H1 (cell line): ENCODE results near the gene TAOK2. TPM values are rescaled to one million over a fixed set of nuclear protein-coding genes. Genes with fewer than 3 reads are reported as not detected.

ENCODE experiments used
- CTCF ChIA-PET: fragments of 300-600 bp; sonication (Branson Sonifier 250); formaldehyde crosslinking; loops from one replicate; lab custom pipeline; 2021; ENCODE audit not compliant: partially characterized antibody; lab: Charles Lee
- POLR2A ChIA-PET: fragments of 300-600 bp; sonication (Branson Sonifier 250); formaldehyde crosslinking; loops from one replicate; lab custom pipeline; 2021; ENCODE audit warnings: inconsistent platforms; ENCODE audit not compliant: partially characterized antibody; lab: Charles Lee
- DNase-seq, 2 experiments: peaks; one replicate each; pipeline versions ENCODE4 v3.0.0 to v3.0.0-alpha.2; 2010 to 2022; ENCODE audit warnings: low spot score in 2 of 2, low read depth in 1 of 2, mixed read lengths in 1 of 2
- FAIRE-seq: peaks from 2 replicates; lab custom pipeline; 2011; peaks lifted over from hg19 to GRCh38; lab: Jason Lieb, UNC
- H2AFZ ChIP-seq: 2 replicates; pipeline ENCODE4 v1.8.1; 2012; ENCODE audit warnings: low read length, inconsistent platforms
- H2AK5ac ChIP-seq: 2 replicates; pipeline ENCODE4 v1.6.1; 2013; ENCODE audit warnings: low read depth, low read length
- H2BK120ac ChIP-seq: replicated peaks from 2 replicates; pipeline ENCODE3; 2013; ENCODE audit warnings: low read depth, low read length, inconsistent platforms
- H2BK12ac ChIP-seq: 2 replicates; pipeline ENCODE4 v1.6.1; 2013; ENCODE audit warnings: low read depth, low read length
- H2BK15ac ChIP-seq: 2 replicates; pipeline ENCODE4 v1.6.1; 2013; ENCODE audit warnings: low read length
- H2BK20ac ChIP-seq: 2 replicates; pipeline ENCODE4 v1.6.1; 2013; ENCODE audit warnings: low read length
- H2BK5ac ChIP-seq: 2 replicates; pipeline ENCODE4 v1.6.1; 2013; ENCODE audit warnings: low read depth, low read length
- H3K14ac ChIP-seq: 2 replicates; pipeline ENCODE4 v1.6.1; 2013; ENCODE audit warnings: inconsistent platforms; ENCODE audit not compliant: insufficient read length
- H3K18ac ChIP-seq: 2 replicates; pipeline ENCODE4 v1.6.1; 2013; ENCODE audit warnings: low read length; ENCODE audit errors: extremely low read depth
- H3K23ac ChIP-seq: 2 replicates; pipeline ENCODE4 v1.6.1; 2013; ENCODE audit warnings: inconsistent platforms; ENCODE audit not compliant: insufficient read length
- H3K23me2 ChIP-seq: 2 replicates; pipeline ENCODE4 v1.6.1; 2013; ENCODE audit warnings: low read depth, low read length
- H3K27ac ChIP-seq: 2 replicates; pipeline ENCODE4 v1.6.1; 2011; ENCODE audit warnings: low read depth, low read length, inconsistent platforms
- H3K27me3 ChIP-seq, 4 experiments: replicated peaks in 1 of 4; 1 replicate in 1 of 4; 2 replicates in 3 of 4; pipeline versions ENCODE4 v1.6.1 to v1.8.1; 2011 to 2013; ENCODE audit warnings: low read length in 3 of 4, mild to moderate bottlenecking in 3 of 4, inconsistent platforms in 2 of 4, mixed read lengths in 2 of 4, moderate library complexity in 1 of 4; ENCODE audit not compliant: control insufficient read depth in 3 of 4, insufficient read depth in 3 of 4; ENCODE audit errors: extremely low read depth in 1 of 4
- H3K36me3 ChIP-seq, 4 experiments: 2 replicates each; pipeline versions ENCODE4 v1.6.1 to v1.8.1; 2011 to 2013; ENCODE audit warnings: mild to moderate bottlenecking in 4 of 4, low read length in 3 of 4, moderate library complexity in 2 of 4, control low read depth in 1 of 4, inconsistent platforms in 1 of 4; ENCODE audit not compliant: insufficient read depth in 4 of 4, control insufficient read depth in 2 of 4
- H3K4ac ChIP-seq: replicated peaks from 2 replicates; pipeline ENCODE3; 2013; ENCODE audit warnings: low read length, low read depth, mixed read lengths, inconsistent platforms; ENCODE audit not compliant: insufficient read length
- H3K4me1 ChIP-seq, 4 experiments: replicated peaks in 1 of 4; 1 replicate in 1 of 4; 2 replicates in 3 of 4; pipeline versions ENCODE4 v1.6.1 to v1.8.1; 2011 to 2013; ENCODE audit warnings: low read length in 3 of 4, inconsistent platforms in 2 of 4, mixed read lengths in 1 of 4; ENCODE audit not compliant: insufficient read depth in 4 of 4, control insufficient read depth in 3 of 4
- H3K4me2 ChIP-seq, 2 experiments: 2 replicates each; pipeline versions ENCODE4 v1.6.1 to v1.8.1; 2011 to 2013; ENCODE audit warnings: low read depth in 2 of 2, low read length in 2 of 2, control low read depth in 1 of 2, inconsistent platforms in 1 of 2, mild to moderate bottlenecking in 1 of 2; ENCODE audit not compliant: insufficient read depth in 1 of 2
- H3K4me3 ChIP-seq, 4 experiments: fragments of 200-600, 300-600 bp in 1 of 4; sonication (generic), shearing (Covaris generic), sonication (Bioruptor Twin) in 1 of 4; 2 replicates each; pipeline versions ENCODE4 v1.5.1 to v1.8.1; 2011 to 2016; ENCODE audit warnings: low read length in 4 of 4, low read depth in 3 of 4, control low read depth in 2 of 4, inconsistent platforms in 2 of 4, mild to moderate bottlenecking in 2 of 4, mixed read lengths in 1 of 4, moderate library complexity in 1 of 4; ENCODE audit not compliant: insufficient read depth in 2 of 4; ENCODE audit errors: extremely low read depth in 1 of 4
- H3K56ac ChIP-seq: replicated peaks from 2 replicates; pipeline ENCODE3; 2013; ENCODE audit warnings: low read depth, mild to moderate bottlenecking, mixed read lengths, low read length, inconsistent platforms; ENCODE audit not compliant: insufficient read length
- H3K79me1 ChIP-seq: 2 replicates; pipeline ENCODE4 v1.6.1; 2013; ENCODE audit warnings: low read depth, low read length, control low read depth
- H3K79me2 ChIP-seq, 2 experiments: 2 replicates each; pipeline versions ENCODE4 v1.6.1 to v1.8.1; 2012 to 2013; ENCODE audit warnings: low read length in 2 of 2, mild to moderate bottlenecking in 2 of 2, inconsistent platforms in 1 of 2; ENCODE audit not compliant: insufficient read depth in 2 of 2, control insufficient read depth in 1 of 2
- H3K9ac ChIP-seq, 4 experiments: replicated peaks in 1 of 4; 1 replicate in 1 of 4; 2 replicates in 3 of 4; pipeline versions ENCODE4 v1.6.1 to v1.8.1; 2011 to 2013; ENCODE audit warnings: low read depth in 3 of 4, low read length in 3 of 4, control low read depth in 2 of 4, mild to moderate bottlenecking in 2 of 4, moderate library complexity in 2 of 4, inconsistent platforms in 1 of 4; ENCODE audit errors: extremely low read depth in 1 of 4
- H3K9me3 ChIP-seq, 2 experiments: 2 replicates each; pipeline versions ENCODE4 v1.6.1 to v1.8.1; 2012 to 2013; ENCODE audit warnings: mild to moderate bottlenecking in 2 of 2, moderate library complexity in 2 of 2, control low read depth in 1 of 2, inconsistent platforms in 1 of 2, low read depth in 1 of 2, low read length in 1 of 2, mixed read lengths in 1 of 2; ENCODE audit not compliant: insufficient read depth in 2 of 2
- H4K20me1 ChIP-seq, 2 experiments: replicated peaks in 1 of 2; 2 replicates each; pipeline versions ENCODE3 to v1.8.1; 2011 to 2013; ENCODE audit warnings: inconsistent platforms in 2 of 2, low read length in 2 of 2, mild to moderate bottlenecking in 1 of 2; ENCODE audit not compliant: insufficient read depth in 2 of 2, control insufficient read depth in 1 of 2
- H4K5ac ChIP-seq: 2 replicates; pipeline ENCODE4 v1.6.1; 2013; ENCODE audit warnings: low read length, low read depth, mixed read lengths, inconsistent platforms; ENCODE audit not compliant: insufficient read length
- H4K8ac ChIP-seq: 2 replicates; pipeline ENCODE4 v1.8.0; 2013; ENCODE audit warnings: mild to moderate bottlenecking, moderate library complexity, low read length, inconsistent platforms; ENCODE audit not compliant: insufficient read depth; ENCODE audit errors: extremely low read depth
- H4K91ac ChIP-seq: replicated peaks from 2 replicates; pipeline ENCODE3; 2013; ENCODE audit warnings: low read length, mixed read lengths, inconsistent platforms; ENCODE audit not compliant: insufficient read length
- ASH2L ChIP-seq: fragments of 200-600, 300-600 bp; sonication (generic); IDR thresholded peaks from one replicate; pipeline ENCODE4 v1.7.1; 2017; ENCODE audit warnings: low read length
- CREB1 ChIP-seq: IDR thresholded peaks from 2 replicates; pipeline ENCODE4 v1.6.1; 2012; ENCODE audit warnings: inconsistent platforms
- E2F6 ChIP-seq: IDR thresholded peaks from 2 replicates; pipeline ENCODE4 v1.6.1; 2012; ENCODE audit warnings: inconsistent platforms
- JUN ChIP-seq: IDR thresholded peaks from 2 replicates; pipeline ENCODE4 v1.6.1; 2011; ENCODE audit warnings: low read depth, mild to moderate bottlenecking, improper control_type of control experiment, low read length
- KDM1A ChIP-seq: fragments of 200-600, 300-600 bp; sonication (generic); IDR thresholded peaks from 2 replicates; pipeline ENCODE4 v1.7.1; 2016; ENCODE audit warnings: mild to moderate bottlenecking, low read length, borderline replicate concordance
- KDM4A ChIP-seq: IDR thresholded peaks from one replicate; pipeline ENCODE4 v1.7.1; 2012; ENCODE audit warnings: low read depth, mild to moderate bottlenecking, moderate library complexity, low read length, inconsistent platforms; ENCODE audit not compliant: severe bottlenecking
- POLR2A ChIP-seq, 2 experiments: IDR thresholded peaks; 1 replicate in 1 of 2; 2 replicates in 1 of 2; pipeline ENCODE4 v1.6.1; 2011; ENCODE audit warnings: low read depth in 2 of 2, low read length in 2 of 2, mild to moderate bottlenecking in 2 of 2; ENCODE audit errors: control extremely low read depth in 1 of 2
- SIN3A ChIP-seq, 2 experiments: IDR thresholded peaks in 1 of 2; conservative IDR thresholded peaks in 1 of 2; 2 replicates each; pipeline ENCODE4 v1.6.1; 2011 to 2012; ENCODE audit warnings: low read length in 2 of 2, improper control_type of control experiment in 1 of 2, low read depth in 1 of 2, mild to moderate bottlenecking in 1 of 2
- SP1 ChIP-seq: IDR thresholded peaks from 2 replicates; pipeline ENCODE4 v1.6.1; 2011; ENCODE audit warnings: low read depth, low read length
- SUZ12 ChIP-seq: fragments of 200-600 bp; sonication (generic); IDR thresholded peaks from 2 replicates; pipeline ENCODE4 v1.6.1; 2012; ENCODE audit warnings: mild to moderate bottlenecking, inconsistent platforms, low read length, moderate library complexity, mixed read lengths
- WGBS, 2 experiments: shearing (Covaris generic) in 1 of 2; methylation state at CpG; one replicate each; pipeline versions ENCODE4 v1.1.6 to v1.1.7; 2013 to 2015; ENCODE audit warnings: low lambda C conversion rate in 2 of 2, mixed read lengths in 2 of 2, inconsistent platforms in 1 of 2, low coverage in 1 of 2, missing lambda C conversion rate in 1 of 2; ENCODE audit not compliant: insufficient replicate concordance in 2 of 2, insufficient coverage in 1 of 2, insufficient read length in 1 of 2; ENCODE audit errors: extremely low coverage in 1 of 2, missing lambda C conversion rate in 1 of 2; 5-methylcytosine and 5-hydroxymethylcytosine counted together
- polyA plus RNA-seq, 7 experiments: library from polyadenylated mRNA; depleted of rRNA in 3 of 7; stranded (reverse) in 5 of 7; unstranded in 2 of 7; fragments of >200 nt in 5 of 7; fragments of 200-250 nt in 2 of 7; gene quantifications; 1 replicate in 5 of 7; 2 replicates in 1 of 7; 4 replicates in 1 of 7; pipeline versions ENCODE4 v1.2.1 to v1.2.3, GENCODE V29; 2011 to 2013; ENCODE audit warnings: missing spikeins in 2 of 7, mixed read lengths in 2 of 7
- total RNA-seq: library from RNA; stranded (reverse); fragmentation: NEBNext Ultra II Directional; extraction: Animal tissue kit (Norgen Biotek cat#: 25700); gene quantifications from 2 replicates; pipeline ENCODE4 v1.2.1, GENCODE V29; 2021

The TAOK2 gene
- total and polyA plus RNA-seq, 2 of the 8 experiments (the other 6 are each of a cell fraction or from before 2014, with no cell fraction given) = 13.5 to 32.6 TPM

- peak within 1 kb of the TSS; percentile 81 for H4K5ac ChIP-seq
- peaks cover 12 to 16% of the 10 kb centered on the region in 2 experiments for H4K20me1 ChIP-seq
- no peak within 1 kb of the TSS for H2BK120ac ChIP-seq
- peak within 1 kb of the TSS in 3 of 4 experiments; percentile 25 to 58 (median 52); a peak in 3 of 7 replicates for H3K9ac ChIP-seq
- DNase-seq (peak in 1 of 2 experiments; percentile 76), FAIRE-seq (no peak)
- no CpG with 5 or more reads among the region's 27 CpGs for WGBS, 2 experiments
- POLR2A ChIA-PET = interaction anchor here (0.6 to 4.2 kb wide), 20 partner anchors 10 to 331 kb away, joined by 3 to 25 read pairs (median 4); partner anchors contain the start of genes ALDOA, ASPHD1, DOC2A and KIF22
- H3K79me1 ChIP-seq = peaks cover 5% of the 10 kb centered on the region; the same call in 1 of the 2 replicates
- peaks cover 0 to 26% (median 19%) of the 10 kb centered on the region in 4 experiments; a peak in 6 of 7 replicates for H3K4me1 ChIP-seq
- H3K18ac ChIP-seq = peak within 1 kb of the TSS; percentile 97
- peak within 1 kb of the TSS; percentile 50; the same call in 1 of the 2 replicates for H2AFZ ChIP-seq
- peak within 1 kb of the TSS; percentile 37 for H3K14ac ChIP-seq
- H2BK12ac ChIP-seq = peak within 1 kb of the TSS; percentile 75; the same call in 1 of the 2 replicates
- H3K27ac ChIP-seq = no peak within 1 kb of the TSS
- H4K8ac ChIP-seq = peak within 1 kb of the TSS; percentile 78
- no peak within 1 kb of the TSS for H3K56ac ChIP-seq
- CTCF ChIA-PET = interaction anchor here (0.6 to 3.0 kb wide), 34 partner anchors 8 to 1057 kb away, joined by 3 to 23 read pairs (median 8); partner anchors contain the start of genes ASPHD1, C16orf92, KCTD13 and PAGR1
- no peak within 1 kb of the TSS; the same call in 1 of the 2 replicates for H2AK5ac ChIP-seq
- peak within 1 kb of the TSS; percentile 52 for H4K91ac ChIP-seq
- H3K23ac ChIP-seq = no peak within 1 kb of the TSS
- peak within 1 kb of the TSS; percentile 65 for H3K4ac ChIP-seq
- H3K36me3 ChIP-seq = peaks cover 0 to 4% (median 0%) of the 10 kb centered on the region in 4 experiments; a peak in 2 of 8 replicates
- no peaks in the 10 kb centered on the region for H3K9me3 ChIP-seq
- peak within 1 kb of the TSS; percentile 99 for H2BK20ac ChIP-seq
- peak within 1 kb of the TSS; percentile 95; the same call in 1 of the 2 replicates for H2BK15ac ChIP-seq
- H3K4me3 ChIP-seq = peak within 1 kb of the TSS; percentile 46 to 90 (median 55)
- peaks cover 0 to 14% (median 5%) of the 10 kb centered on the region in 4 experiments; a peak in 2 of 7 replicates for H3K27me3 ChIP-seq
- peaks cover 10% of the 10 kb centered on the region; the same call in 1 of the 2 replicates for H3K23me2 ChIP-seq
- H3K79me2 ChIP-seq = no peaks in the 10 kb centered on the region
- H2BK5ac ChIP-seq = peak within 1 kb of the TSS; percentile 56; the same call in 1 of the 2 replicates
- peak within 1 kb of the TSS; percentile 84 to 96 for H3K4me2 ChIP-seq
- TF ChIP-seq KDM4A = peak; percentile 16
- no peak; the same call in 1 of the 2 replicates for TF ChIP-seq KDM1A
- TF ChIP-seq JUN = no peak
- TF ChIP-seq SIN3A (conservative IDR thresholded peaks at IDR 0.05 in 1 of 2, IDR thresholded peaks at IDR 0.05 in 1 of 2; ENCODE audit: low read depth in 1 of 2, low read length in 2 of 2) = peak in 1 of 2 experiments; percentile 39; a peak in 1 of 4 replicates
- peak; percentile 53 for TF ChIP-seq ASH2L
- no peak for TF ChIP-seq E2F6
- no peak for TF ChIP-seq POLR2A (IDR thresholded peaks at IDR 0.05; ENCODE audit: control extremely low read depth in 1 of 2, low read depth in 2 of 2, low read length in 2 of 2)
- TF ChIP-seq CREB1 = 0 out of 2 replicates have a peak, but pooled peaks have one; percentile 4
- TF ChIP-seq SP1 = 0 out of 2 replicates have a peak, but pooled peaks have one; percentile 10
- TF ChIP-seq SUZ12 = 0 out of 2 replicates have a peak, but pooled peaks have one; percentile 27
These were observed 57.3 kb downstream of the TAOK2 start, which contains the start of gene TLCD3B for GRCh38 chr16:30030841-30031413. Gene TLCD3B (minus strand): TSS chr16:30031271. CDS start chr16:30030527, 744 bp downstream.
